ENCODE data around the gene TNRC6B. TPM values are rescaled to one million over a fixed set of nuclear protein-coding genes. Genes with fewer than 3 reads are reported as not detected.

TNRC6B gene
- polyA plus RNA-seq, 3 donors, result 7.2 to 16.5 (median 11.8) TPM

- Histone ChIP-seq H3K4me3 (replicated peaks in 1 of 3; ENCODE audit: low read depth in 2 of 3, low read length in 3 of 3) (peak overlapping the region in 1 of 3 experiments; percentile 92), H3K27ac (ENCODE audit: low read depth in 1 of 2, low read length in 2 of 2) (peak overlapping the region in 1 of 2 donors; percentile 27), H4K20me1 (ENCODE audit: insufficient read depth, low read length) (peaks cover 49% of the 10 kb centered on the region), H3K27me3 (ENCODE audit: control insufficient read depth in 2 of 2, insufficient read depth in 2 of 2, low read length in 2 of 2) (no peaks in the 10 kb centered on the region), H3K36me3 (replicated peaks in 1 of 2; ENCODE audit: control insufficient read depth in 1 of 2, insufficient read depth in 2 of 2, low read length in 2 of 2) (no peaks in the 10 kb centered on the region), H2AFZ (ENCODE audit: insufficient read depth, low read depth, low read length, poor library complexity, severe bottlenecking) (no peak overlapping the region), H3K79me2 (ENCODE audit: insufficient read depth, low read length) (peaks cover 82% of the 10 kb centered on the region), H3K9me3 (replicated peaks in 1 of 2; ENCODE audit: control insufficient read depth in 1 of 2, insufficient read depth in 1 of 2, low read length in 2 of 2) (no peaks in the 10 kb centered on the region), H3K4me2 (replicated peaks; ENCODE audit: extremely low read depth, low read length, poor library complexity, severe bottlenecking) (peak overlapping the region; percentile 94), H3K9ac (ENCODE audit: insufficient read depth, low read length, poor library complexity, severe bottlenecking) (no peak overlapping the region), H3K4me1 (ENCODE audit: control insufficient read depth in 1 of 2, insufficient read depth in 2 of 2, low read length in 2 of 2) (peaks cover 59 to 75% of the 10 kb centered on the region in 2 donors)
- Mint-ChIP-seq H3K36me3 (peaks cover 0 to 4% of the 10 kb centered on the region in 2 donors), H3K4me3 (peak overlapping the region in 1 of 2 donors; percentile 97), H3K27me3 (ENCODE audit: low read depth in 3 of 3) (no peaks in the 10 kb centered on the region), H3K9me3 (no peaks in the 10 kb centered on the region), H3K4me1 (peaks cover 80% of the 10 kb centered on the region), H3K27ac (peak overlapping the region in 6 of 7 donors; percentile 3 to 90 (median 37))
- TF ChIP-seq CTCF (IDR thresholded peaks at IDR 0.05), result no peak
- DNase-seq, result no peak
- intact Hi-C loops (cut with micrococcal nuclease), result no loop called here
- 82% methylated on average over 3 of the region's 4 CpGs for WGBS (ENCODE audit: insufficient coverage)
These were observed 2.7 kb downstream of the TNRC6B start for GRCh38 chr22:40180403-40180802.

GRCh38 chr22:40181323-40181722, 3.6 kb downstream of the TNRC6B start:
- Mint-ChIP-seq H3K4me1 (peaks cover 88% of the 10 kb centered on the region), H3K4me3 (no peak overlapping the region), H3K9me3 (no peaks in the 10 kb centered on the region), H3K27ac (peak overlapping the region in 1 of 7 donors; percentile 33), H3K36me3 (peaks cover 4% of the 10 kb centered on the region in 2 donors), H3K27me3 (ENCODE audit: low read depth in 3 of 3) (no peaks in the 10 kb centered on the region)
- Histone ChIP-seq H3K4me2 (replicated peaks; ENCODE audit: extremely low read depth, low read length, poor library complexity, severe bottlenecking) (no peak overlapping the region), H3K4me1 (ENCODE audit: control insufficient read depth in 1 of 2, insufficient read depth in 2 of 2, low read length in 2 of 2) (peaks cover 63 to 80% of the 10 kb centered on the region in 2 donors), H3K9ac (ENCODE audit: insufficient read depth, low read length, poor library complexity, severe bottlenecking) (no peak overlapping the region), H3K27ac (ENCODE audit: low read depth in 1 of 2, low read length in 2 of 2) (peak overlapping the region in 1 of 2 donors; percentile 27), H2AFZ (ENCODE audit: insufficient read depth, low read depth, low read length, poor library complexity, severe bottlenecking) (no peak overlapping the region), H3K9me3 (replicated peaks in 1 of 2; ENCODE audit: control insufficient read depth in 1 of 2, insufficient read depth in 1 of 2, low read length in 2 of 2) (no peaks in the 10 kb centered on the region), H3K79me2 (ENCODE audit: insufficient read depth, low read length) (peaks cover 92% of the 10 kb centered on the region), H3K4me3 (replicated peaks in 1 of 3; ENCODE audit: low read depth in 2 of 3, low read length in 3 of 3) (no peak overlapping the region), H4K20me1 (ENCODE audit: insufficient read depth, low read length) (peaks cover 58% of the 10 kb centered on the region), H3K36me3 (replicated peaks in 1 of 2; ENCODE audit: control insufficient read depth in 1 of 2, insufficient read depth in 2 of 2, low read length in 2 of 2) (no peaks in the 10 kb centered on the region), H3K27me3 (ENCODE audit: control insufficient read depth in 2 of 2, insufficient read depth in 2 of 2, low read length in 2 of 2) (no peaks in the 10 kb centered on the region)
- intact Hi-C loops (cut with micrococcal nuclease), result no loop called here
- TF ChIP-seq CTCF (IDR thresholded peaks at IDR 0.05), result no peak
- no peak for DNase-seq
- WGBS (ENCODE audit: insufficient coverage), result 69% methylated on average over 3 of the region's 3 CpGs
